GM23248 (cell line): Measurements from ENCODE around the gene STOML3. TPM values are rescaled to one million over a fixed set of nuclear protein-coding genes. Genes with fewer than 3 reads are reported as not detected.

Experiments
- DNase-seq: peaks from one replicate; pipeline ENCODE4 v3.0.0-alpha.2; 2015
- H2AFZ ChIP-seq: fragments of 200-600 bp; sonication (generic); 2 replicates; pipeline ENCODE4 v1.6.1; 2016; ENCODE audit warnings: antibody characterized with exemption
- H3F3A ChIP-seq: fragments of 200-600 bp; sonication (generic); 2 replicates; pipeline ENCODE4 v1.6.1; 2016; ENCODE audit warnings: mild to moderate bottlenecking, antibody characterized with exemption, mixed run types; ENCODE audit not compliant: insufficient read depth
- H3K27ac ChIP-seq: fragments of 200-600 bp; sonication (generic); 2 replicates; pipeline ENCODE4 v1.5.1; 2016; ENCODE audit warnings: mild to moderate bottlenecking
- H3K27me3 ChIP-seq: fragments of 200-600 bp; sonication (generic); replicated peaks from 2 replicates; pipeline ENCODE4 v1.6.1; 2016; ENCODE audit warnings: mild to moderate bottlenecking; ENCODE audit not compliant: insufficient read depth
- H3K36me3 ChIP-seq: fragments of 200-600 bp; sonication (generic); 2 replicates; pipeline ENCODE4 v1.6.1; 2016; ENCODE audit warnings: low read depth, mild to moderate bottlenecking
- H3K4me1 ChIP-seq: fragments of 200-600 bp; sonication (generic); 2 replicates; pipeline ENCODE4 v1.6.1; 2016; ENCODE audit warnings: mild to moderate bottlenecking; ENCODE audit not compliant: insufficient read depth
- H3K4me2 ChIP-seq: fragments of 200-600 bp; sonication (generic); one replicate; pipeline ENCODE4 v1.6.1; 2016; ENCODE audit warnings: mild to moderate bottlenecking; ENCODE audit not compliant: unreplicated experiment
- H3K4me3 ChIP-seq: fragments of 200-600 bp; sonication (generic); 2 replicates; pipeline ENCODE4 v1.5.1; 2016; ENCODE audit warnings: mild to moderate bottlenecking
- H3K79me2 ChIP-seq: fragments of 200-600 bp; sonication (generic); 2 replicates; pipeline ENCODE4 v1.6.1; 2016; ENCODE audit warnings: mild to moderate bottlenecking; ENCODE audit not compliant: insufficient read depth
- H3K9ac ChIP-seq: fragments of 200-600 bp; sonication (generic); 2 replicates; pipeline ENCODE4 v1.6.1; 2016; ENCODE audit warnings: mild to moderate bottlenecking
- H3K9me2 ChIP-seq: fragments of 200-600 bp; sonication (generic); 2 replicates; pipeline ENCODE4 v1.6.1; 2016; ENCODE audit warnings: mixed run types, mild to moderate bottlenecking, moderate library complexity; ENCODE audit not compliant: insufficient read depth
- H3K9me3 ChIP-seq: fragments of 200-600 bp; sonication (generic); one replicate; pipeline ENCODE4 v1.6.1; 2017; ENCODE audit warnings: low read depth
- H4K20me1 ChIP-seq: fragments of 200-600 bp; sonication (generic); 2 replicates; pipeline ENCODE4 v1.6.0; 2016; ENCODE audit not compliant: insufficient read depth
- EZH2 ChIP-seq: fragments of 200-600 bp; sonication (generic); IDR thresholded peaks from 2 replicates; pipeline ENCODE4 v1.6.1; 2018; ENCODE audit warnings: antibody characterized with exemption, mild to moderate bottlenecking; ENCODE audit not compliant: insufficient read depth, poor library complexity, severe bottlenecking
- EZH2phosphoT487 ChIP-seq: fragments of 200-600 bp; sonication (generic); IDR thresholded peaks from 2 replicates; pipeline ENCODE4 v1.6.1; 2018; ENCODE audit warnings: antibody characterized with exemption, moderate library complexity, mild to moderate bottlenecking, low read depth; ENCODE audit not compliant: insufficient read depth
- WGBS, 2 experiments: methylation state at CpG; one replicate each; pipeline ENCODE4 v1.1.6; 2015 to 2017; ENCODE audit warnings: low lambda C conversion rate in 2 of 2, low coverage in 1 of 2; ENCODE audit errors: missing lambda C conversion rate in 2 of 2; 5-methylcytosine and 5-hydroxymethylcytosine counted together
- in situ Hi-C: fragments of 300-500 bp; cut with MboI; formaldehyde crosslinking; loops from 2 replicates; pipeline ENCODE4 v1.15.0; 2020
- polyA plus RNA-seq: library from polyadenylated mRNA; unstranded; fragments of >200 nt; fragmentation: Nextera tagmentation; extraction: Ambion mirVana; gene quantifications from 2 replicates; pipeline ENCODE4 v1.2.1, GENCODE V29; 2016
- total RNA-seq: library from RNA; depleted of rRNA; stranded (reverse); fragments of >200 nt; shearing (Covaris generic); gene quantifications from 2 replicates; pipeline ENCODE4 v1.2.3, GENCODE V29; 2014

STOML3 gene
- total and polyA plus RNA-seq, 2 experiments from 2014 or later, result not detected

GRCh38 chr13:38969187-38969586 lies 21.4 kb downstream of the STOML3 start:
- Histone ChIP-seq H2AFZ (no peak overlapping the region), H3K9me2 (no peaks in the 10 kb centered on the region), H3K9me3 (no peaks in the 10 kb centered on the region), H3K27ac (no peak overlapping the region), H3K4me2 (no peak overlapping the region), H4K20me1 (no peaks in the 10 kb centered on the region), H3F3A (no peaks in the 10 kb centered on the region), H3K4me3 (no peak overlapping the region), H3K36me3 (no peaks in the 10 kb centered on the region), H3K79me2 (no peaks in the 10 kb centered on the region), H3K4me1 (no peaks in the 10 kb centered on the region), H3K27me3 (peaks cover 9% of the 10 kb centered on the region), H3K9ac (no peak overlapping the region)
- TF ChIP-seq EZH2phosphoT487, result no peak
- TF ChIP-seq EZH2, result no peak
- DNase-seq, result no peak
- WGBS, 2 experiments, result 11 to 16% methylated on average over 2 of the region's 2 CpGs
- in situ Hi-C loops, result no loop called here

DNA sequence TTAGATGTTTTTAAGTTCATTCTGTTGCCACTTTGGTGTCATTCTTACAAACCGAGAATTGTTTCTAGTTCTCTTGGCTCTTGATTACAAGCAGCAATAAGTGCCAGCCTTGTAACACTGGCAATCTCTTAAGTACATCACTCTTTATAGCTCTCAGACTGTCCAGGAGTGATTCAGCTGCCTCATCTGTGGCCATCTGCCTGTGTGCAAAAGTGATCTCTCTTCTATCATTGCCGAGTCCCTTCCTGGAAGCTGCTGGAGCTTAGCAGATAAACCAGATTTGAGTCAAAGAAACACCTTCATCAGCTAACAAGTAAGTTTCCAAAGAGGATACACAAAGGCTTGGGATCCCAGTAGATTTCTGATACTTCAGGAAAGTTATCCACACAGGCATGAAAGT lies 23.2 kb downstream of the STOML3 start:
- no peak overlapping the region for H3K4me3 ChIP-seq
- H3K4me1 ChIP-seq, result no peaks in the 10 kb centered on the region
- no peaks in the 10 kb centered on the region for H4K20me1 ChIP-seq
- no peaks in the 10 kb centered on the region for H3F3A ChIP-seq
- H3K27ac ChIP-seq, result no peak overlapping the region
- TF ChIP-seq EZH2phosphoT487 (no peak), EZH2 (no peak)
- no peaks in the 10 kb centered on the region for H3K9me3 ChIP-seq
- DNase-seq, result no peak
- H3K27me3 ChIP-seq, result peaks cover 9% of the 10 kb centered on the region
- WGBS, 2 experiments, result 3% methylated on average over 2 of the region's 2 CpGs
- no peak overlapping the region for H3K4me2 ChIP-seq
- no peak overlapping the region for H2AFZ ChIP-seq
- in situ Hi-C loops, result no loop called here
- H3K36me3 ChIP-seq, result no peaks in the 10 kb centered on the region
- H3K9me2 ChIP-seq, result no peaks in the 10 kb centered on the region
- no peak overlapping the region for H3K9ac ChIP-seq
- no peaks in the 10 kb centered on the region for H3K79me2 ChIP-seq

DNA sequence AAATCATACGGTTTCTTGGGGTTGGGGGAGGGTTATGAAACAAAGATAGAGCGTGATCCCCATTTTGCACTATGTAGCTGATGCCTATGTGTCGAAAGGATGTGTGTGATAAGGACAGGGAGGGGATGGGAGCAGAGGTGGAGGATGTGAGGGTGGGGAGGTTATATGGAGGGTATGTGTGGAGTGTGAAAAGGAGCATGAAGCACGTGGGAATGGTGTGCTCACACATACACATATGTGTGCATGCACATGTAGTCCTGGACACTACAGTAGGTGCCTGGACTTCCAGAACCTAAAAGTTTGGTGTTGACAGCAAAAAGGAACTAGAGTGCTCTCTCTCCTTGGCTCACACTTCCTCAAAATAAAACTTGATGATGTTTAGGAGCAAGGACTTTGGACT lies 25.4 kb downstream of the STOML3 start:
- TF ChIP-seq EZH2, result no peak
- no peak for TF ChIP-seq EZH2phosphoT487
- Histone ChIP-seq H3K27ac (no peak overlapping the region), H3K9me2 (no peaks in the 10 kb centered on the region), H3K4me3 (no peak overlapping the region), H3K9ac (no peak overlapping the region), H3K4me2 (no peak overlapping the region), H3F3A (no peaks in the 10 kb centered on the region), H4K20me1 (no peaks in the 10 kb centered on the region), H3K79me2 (no peaks in the 10 kb centered on the region), H2AFZ (no peak overlapping the region), H3K36me3 (no peaks in the 10 kb centered on the region), H3K4me1 (no peaks in the 10 kb centered on the region), H3K27me3 (peaks cover 9% of the 10 kb centered on the region), H3K9me3 (no peaks in the 10 kb centered on the region)
- DNase-seq, result no peak
- in situ Hi-C loops, result no loop called here
- WGBS, 2 experiments, result 24 to 30% methylated on average over 4 of the region's 4 CpGs

DNA sequence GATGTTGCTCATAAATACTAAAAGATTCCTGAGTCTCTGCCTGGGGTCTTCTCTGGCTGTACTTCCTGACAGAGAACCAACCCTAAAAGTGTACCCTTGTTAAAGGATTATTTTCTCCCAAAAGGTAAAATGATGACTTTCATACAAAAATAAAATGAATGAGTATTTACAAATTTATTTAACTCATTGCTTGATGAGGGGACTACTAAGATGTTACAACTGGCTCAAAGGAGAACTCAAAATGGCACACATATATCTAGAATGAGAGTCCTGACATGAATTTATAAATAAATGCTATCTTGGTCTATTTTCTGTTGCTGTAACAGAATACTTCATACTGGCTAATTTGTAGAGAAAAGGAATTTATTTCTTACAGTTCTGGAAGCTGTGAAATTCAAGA lies 30.5 kb downstream of the STOML3 start:
- no peaks in the 10 kb centered on the region for H3K79me2 ChIP-seq
- no peaks in the 10 kb centered on the region for H3K9me2 ChIP-seq
- in situ Hi-C loops, result no loop called here
- no peak overlapping the region for H3K4me3 ChIP-seq
- H3K27me3 ChIP-seq, result no peaks in the 10 kb centered on the region
- no peak overlapping the region for H3K9ac ChIP-seq
- H4K20me1 ChIP-seq, result no peaks in the 10 kb centered on the region
- H3K4me1 ChIP-seq, result no peaks in the 10 kb centered on the region
- TF ChIP-seq EZH2, result no peak
- H3K27ac ChIP-seq, result no peak overlapping the region
- H3K36me3 ChIP-seq, result no peaks in the 10 kb centered on the region
- no peak overlapping the region for H2AFZ ChIP-seq
- DNase-seq, result no peak
- no peaks in the 10 kb centered on the region for H3F3A ChIP-seq
- H3K9me3 ChIP-seq, result no peaks in the 10 kb centered on the region
- H3K4me2 ChIP-seq, result no peak overlapping the region

GRCh38 chr13:38957794-38958592 lies 32.6 kb downstream of the STOML3 start:
- 47 to 48% methylated on average over 11 of the region's 11 CpGs for WGBS, 2 experiments

More at GRCh38 chr13:38957794-38958592, 32.6 kb downstream of the STOML3 start:
- H3K79me2 ChIP-seq, result no peaks in the 10 kb centered on the region
- H3K36me3 ChIP-seq, result no peaks in the 10 kb centered on the region
- no peak overlapping the region for H3K9ac ChIP-seq
- H3K4me2 ChIP-seq, result no peak overlapping the region
- in situ Hi-C loops, result no loop called here
- no peak overlapping the region for H3K27ac ChIP-seq
- H3K9me3 ChIP-seq, result no peaks in the 10 kb centered on the region
- H3K4me1 ChIP-seq, result no peaks in the 10 kb centered on the region
- no peak overlapping the region for H3K4me3 ChIP-seq
- no peaks in the 10 kb centered on the region for H3F3A ChIP-seq
- no peak for DNase-seq
- H3K27me3 ChIP-seq, result no peaks in the 10 kb centered on the region
- no peak overlapping the region for H2AFZ ChIP-seq
- no peaks in the 10 kb centered on the region for H3K9me2 ChIP-seq
- no peak for TF ChIP-seq EZH2
- TF ChIP-seq EZH2phosphoT487, result no peak
- H4K20me1 ChIP-seq, result no peaks in the 10 kb centered on the region
